K562 (cell line): ENCODE measurements around the gene WDR46. TPM values are rescaled to one million over a fixed set of nuclear protein-coding genes. Genes with fewer than 3 reads are reported as not detected.

ENCODE experiments used
- MAZ ChIP-seq, 2 experiments: fragments of 450-650 bp in 1 of 2; sonication (generic) in 1 of 2; formaldehyde crosslinking; IDR thresholded peaks in 1 of 2; conservative IDR thresholded peaks in 1 of 2; 2 replicates each; pipeline versions ENCODE4 v1.4.0 to v1.5.0; 2020; ENCODE audit warnings: mild to moderate bottlenecking in 1 of 2, missing genetic modification reagents in 1 of 2
- SMC3 ChIP-seq: conservative IDR thresholded peaks from 2 replicates; pipeline ENCODE4 v1.6.1; 2011; ENCODE audit warnings: low read depth, low read length, improper control_type of control experiment; ENCODE audit not compliant: insufficient read depth
- SP1 ChIP-seq: sonication (generic); formaldehyde crosslinking; IDR thresholded peaks from 2 replicates; pipeline ENCODE4 v1.8.1; 2022; ENCODE audit warnings: mild to moderate bottlenecking, missing genetic modification reagents
- SUPT5H ChIP-seq: fragments of 450-650 bp; IDR thresholded peaks from 2 replicates; pipeline ENCODE4 v1.6.1; 2016
- polyA plus RNA-seq, 8 experiments: library from polyadenylated mRNA; depleted of rRNA in 4 of 8; stranded (reverse) in 5 of 8; unstranded in 3 of 8; fragments of >200 nt; fragmentation: Nextera tagmentation in 2 of 8; fragmentation: Illumina TruSeq in 1 of 8; extraction: Ambion mirVana in 2 of 8; extraction: Trizol in 1 of 8; gene quantifications; 2 replicates each; pipeline versions ENCODE4 v1.2.1 to v1.2.3, GENCODE V29; 2011 to 2014; ENCODE audit warnings: inconsistent platforms in 1 of 8, missing spikeins in 1 of 8
- total RNA-seq, 7 experiments: library from RNA; depleted of rRNA in 6 of 7; stranded (reverse); fragments of >200 nt in 6 of 7; fragmentation: Illumina TruSeq in 2 of 7; extraction: Trizol in 2 of 7; gene quantifications; 2 replicates each; pipeline versions ENCODE4 v1.2.1 to v1.2.3, GENCODE V29; 2011 to 2021; ENCODE audit warnings: low replicate concordance in 1 of 7
- TF ChIP-seq, protein P1 (sequence below): sonication (generic); formaldehyde crosslinking; IDR thresholded peaks from 2 replicates; pipeline ENCODE4 v1.8.1; 2023; ENCODE audit warnings: mild to moderate bottlenecking, missing genetic modification reagents
- TF ChIP-seq, protein P2 (sequence below): fragments of 450-650 bp; IDR thresholded peaks from 2 replicates; pipeline ENCODE4 v1.6.1; 2016
- TF ChIP-seq, protein P3 (sequence below): fragments of 450-650 bp; IDR thresholded peaks from 2 replicates; pipeline ENCODE4 v1.6.1; 2016; ENCODE audit warnings: low read depth
- TF ChIP-seq, protein P4 (sequence below), 2 experiments: fragments of 150-350 bp in 1 of 2; IDR thresholded peaks; 2 replicates each; pipeline ENCODE4 v1.6.1; 2012 to 2016; ENCODE audit warnings: low read depth in 2 of 2, low read length in 2 of 2, mild to moderate bottlenecking in 1 of 2, moderate library complexity in 1 of 2

The WDR46 gene
- total and polyA plus RNA-seq, 9 of the 15 experiments (the other 6 are each of a cell fraction or from before 2014, with no cell fraction given), result 8.9 to 146 (median 93.1) TPM

DNA sequence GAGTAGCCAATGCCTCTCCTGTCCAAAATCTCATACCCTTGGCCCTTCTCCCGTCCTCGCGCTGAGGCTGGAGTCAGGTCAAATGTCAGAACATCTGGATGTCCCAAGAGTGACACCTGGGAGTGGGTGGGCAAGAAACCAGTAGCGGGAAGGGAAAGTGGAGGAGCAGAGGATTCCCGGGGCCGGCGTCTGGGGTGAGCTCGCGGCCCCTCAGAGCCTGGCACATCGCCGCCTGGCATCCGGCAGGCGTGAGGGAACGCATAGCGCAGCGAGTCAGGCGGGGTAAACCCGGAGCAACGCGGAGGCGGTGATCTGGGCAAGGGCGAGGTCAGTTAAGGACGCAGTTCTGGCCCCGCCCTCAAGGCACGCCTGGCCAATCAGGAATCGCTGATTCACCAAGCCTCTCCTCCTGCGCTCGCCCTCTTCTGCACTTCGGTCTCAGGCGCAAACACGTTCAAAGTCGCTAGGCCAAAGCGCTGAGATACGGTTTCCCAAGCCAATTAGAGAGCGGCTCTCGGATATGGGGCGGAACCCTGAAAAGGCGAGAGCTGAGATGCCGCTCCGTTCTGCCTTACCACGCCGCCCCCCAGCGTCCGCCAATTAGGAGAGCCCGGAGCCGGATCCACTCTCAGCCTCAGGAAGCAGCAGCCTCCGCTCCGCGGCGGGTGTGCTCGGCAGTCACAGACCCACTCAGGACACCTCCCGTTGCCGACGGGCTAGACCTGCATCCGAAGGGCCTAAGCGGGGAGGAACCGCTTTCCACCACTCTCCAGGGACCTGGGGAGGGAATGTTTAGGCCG lies 39.9 kb downstream of the WDR46 start (continued):
- TF ChIP-seq, protein P1, sequence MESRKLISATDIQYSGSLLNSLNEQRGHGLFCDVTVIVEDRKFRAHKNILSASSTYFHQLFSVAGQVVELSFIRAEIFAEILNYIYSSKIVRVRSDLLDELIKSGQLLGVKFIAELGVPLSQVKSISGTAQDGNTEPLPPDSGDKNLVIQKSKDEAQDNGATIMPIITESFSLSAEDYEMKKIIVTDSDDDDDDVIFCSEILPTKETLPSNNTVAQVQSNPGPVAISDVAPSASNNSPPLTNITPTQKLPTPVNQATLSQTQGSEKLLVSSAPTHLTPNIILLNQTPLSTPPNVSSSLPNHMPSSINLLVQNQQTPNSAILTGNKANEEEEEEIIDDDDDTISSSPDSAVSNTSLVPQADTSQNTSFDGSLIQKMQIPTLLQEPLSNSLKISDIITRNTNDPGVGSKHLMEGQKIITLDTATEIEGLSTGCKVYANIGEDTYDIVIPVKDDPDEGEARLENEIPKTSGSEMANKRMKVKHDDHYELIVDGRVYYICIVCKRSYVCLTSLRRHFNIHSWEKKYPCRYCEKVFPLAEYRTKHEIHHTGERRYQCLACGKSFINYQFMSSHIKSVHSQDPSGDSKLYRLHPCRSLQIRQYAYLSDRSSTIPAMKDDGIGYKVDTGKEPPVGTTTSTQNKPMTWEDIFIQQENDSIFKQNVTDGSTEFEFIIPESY (CRISPR knock-in tag), result no peak
- TF ChIP-seq MAZ (CRISPR knock-in tag; conservative IDR thresholded peaks at IDR 0.05 in 1 of 2, IDR thresholded peaks at IDR 0.05 in 1 of 2) (peak in 1 of 2 experiments; percentile 8; a peak in 1 of 4 replicates), SP1 (CRISPR knock-in tag) (peak; percentile 94), SMC3 (0 out of 2 replicates have a peak, but pooled peaks have one; percentile 14), SUPT5H (peak; percentile 91)
- TF ChIP-seq, protein P2, sequence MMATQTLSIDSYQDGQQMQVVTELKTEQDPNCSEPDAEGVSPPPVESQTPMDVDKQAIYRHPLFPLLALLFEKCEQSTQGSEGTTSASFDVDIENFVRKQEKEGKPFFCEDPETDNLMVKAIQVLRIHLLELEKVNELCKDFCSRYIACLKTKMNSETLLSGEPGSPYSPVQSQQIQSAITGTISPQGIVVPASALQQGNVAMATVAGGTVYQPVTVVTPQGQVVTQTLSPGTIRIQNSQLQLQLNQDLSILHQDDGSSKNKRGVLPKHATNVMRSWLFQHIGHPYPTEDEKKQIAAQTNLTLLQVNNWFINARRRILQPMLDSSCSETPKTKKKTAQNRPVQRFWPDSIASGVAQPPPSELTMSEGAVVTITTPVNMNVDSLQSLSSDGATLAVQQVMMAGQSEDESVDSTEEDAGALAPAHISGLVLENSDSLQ, result peak; percentile 98
- TF ChIP-seq, protein P3, sequence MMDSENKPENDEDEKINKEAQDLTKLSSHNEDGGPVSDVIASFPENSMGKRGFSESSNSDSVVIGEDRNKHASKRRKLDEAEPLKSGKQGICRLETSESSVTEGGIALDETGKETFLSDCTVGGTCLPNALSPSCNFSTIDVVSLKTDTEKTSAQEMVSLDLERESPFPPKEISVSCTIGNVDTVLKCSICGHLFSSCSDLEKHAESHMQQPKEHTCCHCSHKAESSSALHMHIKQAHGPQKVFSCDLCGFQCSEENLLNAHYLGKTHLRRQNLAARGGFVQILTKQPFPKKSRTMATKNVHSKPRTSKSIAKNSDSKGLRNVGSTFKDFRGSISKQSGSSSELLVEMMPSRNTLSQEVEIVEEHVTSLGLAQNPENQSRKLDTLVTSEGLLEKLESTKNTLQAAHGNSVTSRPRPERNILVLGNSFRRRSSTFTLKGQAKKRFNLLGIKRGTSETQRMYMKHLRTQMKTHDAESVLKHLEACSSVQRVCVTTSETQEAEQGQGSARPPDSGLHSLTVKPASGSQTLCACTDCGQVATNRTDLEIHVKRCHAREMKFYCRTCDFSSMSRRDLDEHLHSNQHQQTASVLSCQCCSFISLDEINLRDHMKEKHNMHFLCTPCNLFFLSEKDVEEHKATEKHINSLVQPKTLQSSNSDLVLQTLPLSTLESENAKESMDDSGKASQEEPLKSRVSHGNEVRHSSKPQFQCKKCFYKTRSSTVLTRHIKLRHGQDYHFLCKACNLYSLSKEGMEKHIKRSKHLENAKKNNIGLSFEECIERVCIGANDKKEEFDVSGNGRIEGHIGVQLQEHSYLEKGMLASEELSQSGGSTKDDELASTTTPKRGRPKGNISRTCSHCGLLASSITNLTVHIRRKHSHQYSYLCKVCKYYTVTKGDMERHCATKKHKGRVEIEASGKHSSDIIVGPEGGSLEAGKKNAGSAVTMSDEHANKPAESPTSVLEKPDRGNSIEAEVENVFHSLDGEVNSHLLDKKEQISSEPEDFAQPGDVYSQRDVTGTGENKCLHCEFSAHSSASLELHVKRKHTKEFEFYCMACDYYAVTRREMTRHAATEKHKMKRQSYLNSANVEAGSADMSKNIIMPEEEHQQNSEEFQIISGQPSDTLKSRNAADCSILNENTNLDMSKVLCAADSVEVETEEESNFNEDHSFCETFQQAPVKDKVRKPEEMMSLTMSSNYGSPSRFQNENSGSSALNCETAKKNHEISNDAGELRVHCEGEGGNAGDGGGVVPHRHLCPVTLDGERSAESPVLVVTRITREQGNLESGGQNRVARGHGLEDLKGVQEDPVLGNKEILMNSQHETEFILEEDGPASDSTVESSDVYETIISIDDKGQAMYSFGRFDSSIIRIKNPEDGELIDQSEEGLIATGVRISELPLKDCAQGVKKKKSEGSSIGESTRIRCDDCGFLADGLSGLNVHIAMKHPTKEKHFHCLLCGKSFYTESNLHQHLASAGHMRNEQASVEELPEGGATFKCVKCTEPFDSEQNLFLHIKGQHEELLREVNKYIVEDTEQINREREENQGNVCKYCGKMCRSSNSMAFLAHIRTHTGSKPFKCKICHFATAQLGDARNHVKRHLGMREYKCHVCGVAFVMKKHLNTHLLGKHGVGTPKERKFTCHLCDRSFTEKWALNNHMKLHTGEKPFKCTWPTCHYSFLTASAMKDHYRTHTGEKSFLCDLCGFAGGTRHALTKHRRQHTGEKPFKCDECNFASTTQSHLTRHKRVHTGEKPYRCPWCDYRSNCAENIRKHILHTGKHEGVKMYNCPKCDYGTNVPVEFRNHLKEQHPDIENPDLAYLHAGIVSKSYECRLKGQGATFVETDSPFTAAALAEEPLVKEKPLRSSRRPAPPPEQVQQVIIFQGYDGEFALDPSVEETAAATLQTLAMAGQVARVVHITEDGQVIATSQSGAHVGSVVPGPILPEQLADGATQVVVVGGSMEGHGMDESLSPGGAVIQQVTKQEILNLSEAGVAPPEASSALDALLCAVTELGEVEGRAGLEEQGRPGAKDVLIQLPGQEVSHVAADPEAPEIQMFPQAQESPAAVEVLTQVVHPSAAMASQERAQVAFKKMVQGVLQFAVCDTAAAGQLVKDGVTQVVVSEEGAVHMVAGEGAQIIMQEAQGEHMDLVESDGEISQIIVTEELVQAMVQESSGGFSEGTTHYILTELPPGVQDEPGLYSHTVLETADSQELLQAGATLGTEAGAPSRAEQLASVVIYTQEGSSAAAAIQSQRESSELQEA, result 0 out of 2 replicates have a peak, but pooled peaks have one; percentile 35
- TF ChIP-seq, protein P4, sequence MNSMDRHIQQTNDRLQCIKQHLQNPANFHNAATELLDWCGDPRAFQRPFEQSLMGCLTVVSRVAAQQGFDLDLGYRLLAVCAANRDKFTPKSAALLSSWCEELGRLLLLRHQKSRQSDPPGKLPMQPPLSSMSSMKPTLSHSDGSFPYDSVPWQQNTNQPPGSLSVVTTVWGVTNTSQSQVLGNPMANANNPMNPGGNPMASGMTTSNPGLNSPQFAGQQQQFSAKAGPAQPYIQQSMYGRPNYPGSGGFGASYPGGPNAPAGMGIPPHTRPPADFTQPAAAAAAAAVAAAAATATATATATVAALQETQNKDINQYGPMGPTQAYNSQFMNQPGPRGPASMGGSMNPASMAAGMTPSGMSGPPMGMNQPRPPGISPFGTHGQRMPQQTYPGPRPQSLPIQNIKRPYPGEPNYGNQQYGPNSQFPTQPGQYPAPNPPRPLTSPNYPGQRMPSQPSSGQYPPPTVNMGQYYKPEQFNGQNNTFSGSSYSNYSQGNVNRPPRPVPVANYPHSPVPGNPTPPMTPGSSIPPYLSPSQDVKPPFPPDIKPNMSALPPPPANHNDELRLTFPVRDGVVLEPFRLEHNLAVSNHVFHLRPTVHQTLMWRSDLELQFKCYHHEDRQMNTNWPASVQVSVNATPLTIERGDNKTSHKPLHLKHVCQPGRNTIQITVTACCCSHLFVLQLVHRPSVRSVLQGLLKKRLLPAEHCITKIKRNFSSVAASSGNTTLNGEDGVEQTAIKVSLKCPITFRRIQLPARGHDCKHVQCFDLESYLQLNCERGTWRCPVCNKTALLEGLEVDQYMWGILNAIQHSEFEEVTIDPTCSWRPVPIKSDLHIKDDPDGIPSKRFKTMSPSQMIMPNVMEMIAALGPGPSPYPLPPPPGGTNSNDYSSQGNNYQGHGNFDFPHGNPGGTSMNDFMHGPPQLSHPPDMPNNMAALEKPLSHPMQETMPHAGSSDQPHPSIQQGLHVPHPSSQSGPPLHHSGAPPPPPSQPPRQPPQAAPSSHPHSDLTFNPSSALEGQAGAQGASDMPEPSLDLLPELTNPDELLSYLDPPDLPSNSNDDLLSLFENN (IDR thresholded peaks at IDR 0.05; ENCODE audit: low read depth in 2 of 2, low read length in 2 of 2), result peak in 1 of 2 experiments; percentile 17; a peak in 1 of 4 replicates
